GM23338 (cell line): ENCODE measurements around the gene EP400. TPM values are rescaled to one million over a fixed set of nuclear protein-coding genes. Genes with fewer than 3 reads are reported as not detected.

Source experiments
- ATAC-seq: fragments of 200-7000 bp; cut with Tn5 transposase; 3 replicates; pipeline ENCODE4 v1.9.1; 2020
- DNase-seq: peaks from one replicate; pipeline ENCODE4 v3.0.0-alpha.2; 2015; ENCODE audit warnings: low spot score
- H2AFZ ChIP-seq: fragments of 200-600 bp; sonication (generic); 2 replicates; pipeline ENCODE4 v1.8.0; 2016; ENCODE audit warnings: antibody characterized with exemption, mild to moderate bottlenecking, moderate library complexity
- H3F3A ChIP-seq: fragments of 200-600 bp; sonication (generic); replicated peaks from 2 replicates; pipeline ENCODE4 v1.8.0; 2017; ENCODE audit warnings: antibody characterized with exemption, mixed run types, low read depth
- H3K27ac ChIP-seq: fragments of 200-600 bp; sonication (generic); 2 replicates; pipeline ENCODE4 v1.6.1; 2016; ENCODE audit warnings: low read depth
- H3K27me3 ChIP-seq: fragments of 200-600 bp; sonication (generic); 2 replicates; pipeline ENCODE4 v1.8.0; 2016; ENCODE audit warnings: mild to moderate bottlenecking, mixed run types, moderate library complexity; ENCODE audit not compliant: insufficient read depth
- H3K36me3 ChIP-seq: fragments of 200-600 bp; sonication (generic); 2 replicates; pipeline ENCODE4 v1.8.0; 2016; ENCODE audit warnings: mild to moderate bottlenecking; ENCODE audit not compliant: insufficient read depth
- H3K4me1 ChIP-seq: fragments of 200-600 bp; sonication (generic); 2 replicates; pipeline ENCODE4 v1.8.0; 2016; ENCODE audit warnings: mild to moderate bottlenecking, moderate library complexity; ENCODE audit not compliant: insufficient read depth
- H3K4me2 ChIP-seq: fragments of 200-600 bp; sonication (generic); 2 replicates; pipeline ENCODE4 v1.7.1; 2017; ENCODE audit warnings: mixed run types
- H3K4me3 ChIP-seq: fragments of 200-600 bp; sonication (generic); 2 replicates; pipeline ENCODE4 v1.6.1; 2016; ENCODE audit warnings: mixed run types
- H3K79me2 ChIP-seq: fragments of 200-600 bp; sonication (generic); replicated peaks from 2 replicates; pipeline ENCODE4 v1.8.0; 2017; ENCODE audit warnings: mild to moderate bottlenecking; ENCODE audit not compliant: insufficient read depth
- H3K9me2 ChIP-seq: fragments of 200-600 bp; sonication (generic); 2 replicates; pipeline ENCODE4 v1.8.0; 2017; ENCODE audit not compliant: insufficient read depth
- H4K20me1 ChIP-seq: fragments of 200-600 bp; sonication (generic); replicated peaks from 2 replicates; pipeline ENCODE4 v1.8.0; 2017; ENCODE audit warnings: mild to moderate bottlenecking; ENCODE audit not compliant: insufficient read depth
- H3K27ac Mint-ChIP-seq: 2 replicates; pipeline ENCODE4 v1.8.0; 2020; ENCODE audit warnings: inconsistent platforms, mild to moderate bottlenecking, moderate library complexity, mixed read lengths
- H3K27me3 Mint-ChIP-seq: 3 replicates; pipeline ENCODE4 v1.8.0; 2022; ENCODE audit warnings: low read depth, mild to moderate bottlenecking, moderate library complexity, mixed read lengths, inconsistent platforms; ENCODE audit not compliant: insufficient read depth, poor library complexity
- H3K36me3 Mint-ChIP-seq: 3 replicates; pipeline ENCODE4 v1.8.0; 2021; ENCODE audit warnings: low read depth, mild to moderate bottlenecking, inconsistent platforms, moderate library complexity, mixed read lengths
- H3K4me1 Mint-ChIP-seq: 3 replicates; pipeline ENCODE4 v1.8.0; 2020; ENCODE audit warnings: mild to moderate bottlenecking, inconsistent platforms, mixed read lengths
- H3K4me3 Mint-ChIP-seq: 3 replicates; pipeline ENCODE4 v1.8.0; 2021; ENCODE audit warnings: moderate library complexity, mild to moderate bottlenecking, inconsistent platforms, mixed read lengths
- H3K9me3 Mint-ChIP-seq: 3 replicates; pipeline ENCODE4 v1.8.0; 2020; ENCODE audit warnings: moderate library complexity, mild to moderate bottlenecking, inconsistent platforms, mixed read lengths
- CREB1 ChIP-seq: fragments of 250-450 bp; sonication (Bioruptor Pico); IDR thresholded peaks from 2 replicates; pipeline ENCODE4 v1.5.0; 2020; ENCODE audit warnings: low read depth, mild to moderate bottlenecking, moderate library complexity
- EZH2 ChIP-seq: fragments of 200-600 bp; sonication (generic); IDR thresholded peaks from one replicate; pipeline ENCODE4 v1.8.0; 2017; ENCODE audit warnings: antibody characterized with exemption, mild to moderate bottlenecking, low read depth; ENCODE audit not compliant: unreplicated experiment
- EZH2phosphoT487 ChIP-seq: fragments of 200-600 bp; sonication (generic); IDR thresholded peaks from one replicate; pipeline ENCODE4 v1.8.1; 2018; ENCODE audit warnings: antibody characterized with exemption; ENCODE audit not compliant: unreplicated experiment
- JUNB ChIP-seq: IDR thresholded peaks from one replicate; pipeline ENCODE4 v1.6.1; 2016; ENCODE audit warnings: antibody characterized with exemption; ENCODE audit not compliant: unreplicated experiment
- NANOG ChIP-seq: IDR thresholded peaks from 2 replicates; pipeline ENCODE4 v1.6.1; 2016; ENCODE audit warnings: antibody characterized with exemption, borderline replicate concordance
- POLR2AphosphoS5 ChIP-seq: IDR thresholded peaks from 2 replicates; pipeline ENCODE4 v1.6.1; 2016; ENCODE audit warnings: antibody characterized with exemption, low read depth
- STAT1 ChIP-seq: IDR thresholded peaks from one replicate; pipeline ENCODE4 v1.6.1; 2016; ENCODE audit warnings: antibody characterized with exemption; ENCODE audit not compliant: unreplicated experiment
- ZNF114 ChIP-seq: fragments of 250-450 bp; sonication (Bioruptor Pico); IDR thresholded peaks from 2 replicates; pipeline ENCODE4 v1.5.0; 2020; ENCODE audit warnings: mild to moderate bottlenecking, moderate library complexity
- ZNF331 ChIP-seq: fragments of 250-450 bp; sonication (Bioruptor Pico); IDR thresholded peaks from 2 replicates; pipeline ENCODE4 v1.5.0; 2020; ENCODE audit warnings: low read depth, mild to moderate bottlenecking, moderate library complexity
- polyA plus RNA-seq: library from polyadenylated mRNA; unstranded; fragments of >200 nt; fragmentation: Nextera tagmentation; extraction: Ambion mirVana; gene quantifications from 2 replicates; pipeline ENCODE4 v1.2.1, GENCODE V29; 2016
- total RNA-seq: library from RNA; depleted of rRNA; stranded (reverse); fragments of >200 nt; shearing (Covaris generic); gene quantifications from 2 replicates; pipeline ENCODE4 v1.2.3, GENCODE V29; 2014
- TF ChIP-seq, protein P1 (sequence below), 2 experiments: fragments of 200-600 bp in 1 of 2; sonication (generic) in 1 of 2; conservative IDR thresholded peaks; 2 replicates each; pipeline versions ENCODE4 v1.5.1 to v1.6.1; 2016 to 2017; ENCODE audit warnings: antibody characterized with exemption in 2 of 2, low read depth in 2 of 2, mild to moderate bottlenecking in 2 of 2, moderate library complexity in 1 of 2
- TF ChIP-seq, protein P2 (sequence below): IDR thresholded peaks from 2 replicates; pipeline ENCODE4 v1.6.1; 2016; ENCODE audit warnings: antibody characterized with exemption
- TF ChIP-seq, protein P3 (sequence below): fragments of 250-450 bp; sonication (Bioruptor Pico); IDR thresholded peaks from 2 replicates; pipeline ENCODE4 v1.5.0; 2020; ENCODE audit warnings: mild to moderate bottlenecking, moderate library complexity
- TF ChIP-seq, protein P4 (sequence below): IDR thresholded peaks from one replicate; pipeline ENCODE4 v1.6.1; 2018; ENCODE audit warnings: antibody characterized with exemption; ENCODE audit not compliant: unreplicated experiment

EP400 gene
- total and polyA plus RNA-seq, 2 experiments from 2014 or later = 26.3 to 57.2 TPM

DNA sequence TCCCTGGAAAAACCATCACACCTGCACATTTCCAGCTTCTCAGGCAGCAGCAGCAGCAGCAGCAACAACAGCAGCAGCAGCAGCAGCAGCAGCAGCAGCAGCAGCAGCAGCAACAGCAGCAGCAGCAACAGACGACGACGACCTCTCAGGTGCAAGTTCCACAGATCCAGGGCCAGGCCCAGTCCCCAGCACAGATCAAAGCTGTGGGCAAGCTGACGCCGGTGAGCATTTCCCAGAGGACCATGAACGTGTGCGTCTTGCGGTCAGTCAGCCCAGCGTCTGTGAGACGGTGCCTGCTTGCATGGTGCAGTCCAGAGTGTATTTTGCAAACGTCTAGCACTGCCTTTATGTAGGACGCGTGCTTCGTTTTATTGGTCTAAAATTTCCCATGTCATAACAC lies 112.7 kb downstream of the EP400 start (continued):
- TF ChIP-seq EZH2 = no peak
- no peak for TF ChIP-seq ZNF331 (CRISPR knock-in tag)

DNA sequence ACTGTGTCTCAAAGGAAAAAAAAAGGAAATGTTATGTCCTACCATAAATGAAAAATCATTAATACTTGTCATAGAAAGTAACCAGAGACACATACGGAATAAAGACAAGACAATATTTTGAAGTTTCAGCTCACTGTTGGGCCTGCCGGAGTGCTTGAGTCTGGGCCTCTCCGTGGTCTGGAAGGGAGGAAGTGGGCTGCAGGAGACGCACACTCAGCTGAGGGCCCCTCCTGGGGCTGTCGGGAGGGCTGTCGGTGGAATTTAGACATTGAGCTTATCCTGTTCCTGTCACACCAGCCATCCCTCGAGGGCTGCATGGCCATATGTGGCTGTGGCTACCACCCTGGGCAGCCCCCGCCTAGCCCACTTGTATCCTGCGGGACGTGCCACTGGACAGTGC lies 113.7 kb downstream of the EP400 start:
- Histone ChIP-seq H3K9me2 (no peaks in the 10 kb centered on the region), H3K4me3 (no peak overlapping the region), H3K36me3 (peaks cover 11% of the 10 kb centered on the region; the same call in 1 of the 2 replicates), H4K20me1 (no peaks in the 10 kb centered on the region), H3K79me2 (no peaks in the 10 kb centered on the region), H3K27me3 (no peaks in the 10 kb centered on the region), H3K27ac (no peak overlapping the region), H2AFZ (no peak overlapping the region), H3K4me1 (no peaks in the 10 kb centered on the region), H3F3A (no peaks in the 10 kb centered on the region), H3K4me2 (no peak overlapping the region)
- no peaks in the 10 kb centered on the region; the same call in 2 of the 3 replicates for H3K4me1 Mint-ChIP-seq
- peaks cover 67% of the 10 kb centered on the region for H3K36me3 Mint-ChIP-seq
- TF ChIP-seq, protein P1, sequence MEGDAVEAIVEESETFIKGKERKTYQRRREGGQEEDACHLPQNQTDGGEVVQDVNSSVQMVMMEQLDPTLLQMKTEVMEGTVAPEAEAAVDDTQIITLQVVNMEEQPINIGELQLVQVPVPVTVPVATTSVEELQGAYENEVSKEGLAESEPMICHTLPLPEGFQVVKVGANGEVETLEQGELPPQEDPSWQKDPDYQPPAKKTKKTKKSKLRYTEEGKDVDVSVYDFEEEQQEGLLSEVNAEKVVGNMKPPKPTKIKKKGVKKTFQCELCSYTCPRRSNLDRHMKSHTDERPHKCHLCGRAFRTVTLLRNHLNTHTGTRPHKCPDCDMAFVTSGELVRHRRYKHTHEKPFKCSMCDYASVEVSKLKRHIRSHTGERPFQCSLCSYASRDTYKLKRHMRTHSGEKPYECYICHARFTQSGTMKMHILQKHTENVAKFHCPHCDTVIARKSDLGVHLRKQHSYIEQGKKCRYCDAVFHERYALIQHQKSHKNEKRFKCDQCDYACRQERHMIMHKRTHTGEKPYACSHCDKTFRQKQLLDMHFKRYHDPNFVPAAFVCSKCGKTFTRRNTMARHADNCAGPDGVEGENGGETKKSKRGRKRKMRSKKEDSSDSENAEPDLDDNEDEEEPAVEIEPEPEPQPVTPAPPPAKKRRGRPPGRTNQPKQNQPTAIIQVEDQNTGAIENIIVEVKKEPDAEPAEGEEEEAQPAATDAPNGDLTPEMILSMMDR (conservative IDR thresholded peaks at IDR 0.05; ENCODE audit: low read depth in 2 of 2) = no peak
- TF ChIP-seq, protein P2, sequence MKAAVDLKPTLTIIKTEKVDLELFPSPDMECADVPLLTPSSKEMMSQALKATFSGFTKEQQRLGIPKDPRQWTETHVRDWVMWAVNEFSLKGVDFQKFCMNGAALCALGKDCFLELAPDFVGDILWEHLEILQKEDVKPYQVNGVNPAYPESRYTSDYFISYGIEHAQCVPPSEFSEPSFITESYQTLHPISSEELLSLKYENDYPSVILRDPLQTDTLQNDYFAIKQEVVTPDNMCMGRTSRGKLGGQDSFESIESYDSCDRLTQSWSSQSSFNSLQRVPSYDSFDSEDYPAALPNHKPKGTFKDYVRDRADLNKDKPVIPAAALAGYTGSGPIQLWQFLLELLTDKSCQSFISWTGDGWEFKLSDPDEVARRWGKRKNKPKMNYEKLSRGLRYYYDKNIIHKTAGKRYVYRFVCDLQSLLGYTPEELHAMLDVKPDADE = no peak
- no peak for TF ChIP-seq EZH2
- TF ChIP-seq NANOG = no peak
- TF ChIP-seq ZNF331 (CRISPR knock-in tag) = no peak
- TF ChIP-seq CREB1 = no peak
- TF ChIP-seq JUNB = no peak
- TF ChIP-seq, protein P3, sequence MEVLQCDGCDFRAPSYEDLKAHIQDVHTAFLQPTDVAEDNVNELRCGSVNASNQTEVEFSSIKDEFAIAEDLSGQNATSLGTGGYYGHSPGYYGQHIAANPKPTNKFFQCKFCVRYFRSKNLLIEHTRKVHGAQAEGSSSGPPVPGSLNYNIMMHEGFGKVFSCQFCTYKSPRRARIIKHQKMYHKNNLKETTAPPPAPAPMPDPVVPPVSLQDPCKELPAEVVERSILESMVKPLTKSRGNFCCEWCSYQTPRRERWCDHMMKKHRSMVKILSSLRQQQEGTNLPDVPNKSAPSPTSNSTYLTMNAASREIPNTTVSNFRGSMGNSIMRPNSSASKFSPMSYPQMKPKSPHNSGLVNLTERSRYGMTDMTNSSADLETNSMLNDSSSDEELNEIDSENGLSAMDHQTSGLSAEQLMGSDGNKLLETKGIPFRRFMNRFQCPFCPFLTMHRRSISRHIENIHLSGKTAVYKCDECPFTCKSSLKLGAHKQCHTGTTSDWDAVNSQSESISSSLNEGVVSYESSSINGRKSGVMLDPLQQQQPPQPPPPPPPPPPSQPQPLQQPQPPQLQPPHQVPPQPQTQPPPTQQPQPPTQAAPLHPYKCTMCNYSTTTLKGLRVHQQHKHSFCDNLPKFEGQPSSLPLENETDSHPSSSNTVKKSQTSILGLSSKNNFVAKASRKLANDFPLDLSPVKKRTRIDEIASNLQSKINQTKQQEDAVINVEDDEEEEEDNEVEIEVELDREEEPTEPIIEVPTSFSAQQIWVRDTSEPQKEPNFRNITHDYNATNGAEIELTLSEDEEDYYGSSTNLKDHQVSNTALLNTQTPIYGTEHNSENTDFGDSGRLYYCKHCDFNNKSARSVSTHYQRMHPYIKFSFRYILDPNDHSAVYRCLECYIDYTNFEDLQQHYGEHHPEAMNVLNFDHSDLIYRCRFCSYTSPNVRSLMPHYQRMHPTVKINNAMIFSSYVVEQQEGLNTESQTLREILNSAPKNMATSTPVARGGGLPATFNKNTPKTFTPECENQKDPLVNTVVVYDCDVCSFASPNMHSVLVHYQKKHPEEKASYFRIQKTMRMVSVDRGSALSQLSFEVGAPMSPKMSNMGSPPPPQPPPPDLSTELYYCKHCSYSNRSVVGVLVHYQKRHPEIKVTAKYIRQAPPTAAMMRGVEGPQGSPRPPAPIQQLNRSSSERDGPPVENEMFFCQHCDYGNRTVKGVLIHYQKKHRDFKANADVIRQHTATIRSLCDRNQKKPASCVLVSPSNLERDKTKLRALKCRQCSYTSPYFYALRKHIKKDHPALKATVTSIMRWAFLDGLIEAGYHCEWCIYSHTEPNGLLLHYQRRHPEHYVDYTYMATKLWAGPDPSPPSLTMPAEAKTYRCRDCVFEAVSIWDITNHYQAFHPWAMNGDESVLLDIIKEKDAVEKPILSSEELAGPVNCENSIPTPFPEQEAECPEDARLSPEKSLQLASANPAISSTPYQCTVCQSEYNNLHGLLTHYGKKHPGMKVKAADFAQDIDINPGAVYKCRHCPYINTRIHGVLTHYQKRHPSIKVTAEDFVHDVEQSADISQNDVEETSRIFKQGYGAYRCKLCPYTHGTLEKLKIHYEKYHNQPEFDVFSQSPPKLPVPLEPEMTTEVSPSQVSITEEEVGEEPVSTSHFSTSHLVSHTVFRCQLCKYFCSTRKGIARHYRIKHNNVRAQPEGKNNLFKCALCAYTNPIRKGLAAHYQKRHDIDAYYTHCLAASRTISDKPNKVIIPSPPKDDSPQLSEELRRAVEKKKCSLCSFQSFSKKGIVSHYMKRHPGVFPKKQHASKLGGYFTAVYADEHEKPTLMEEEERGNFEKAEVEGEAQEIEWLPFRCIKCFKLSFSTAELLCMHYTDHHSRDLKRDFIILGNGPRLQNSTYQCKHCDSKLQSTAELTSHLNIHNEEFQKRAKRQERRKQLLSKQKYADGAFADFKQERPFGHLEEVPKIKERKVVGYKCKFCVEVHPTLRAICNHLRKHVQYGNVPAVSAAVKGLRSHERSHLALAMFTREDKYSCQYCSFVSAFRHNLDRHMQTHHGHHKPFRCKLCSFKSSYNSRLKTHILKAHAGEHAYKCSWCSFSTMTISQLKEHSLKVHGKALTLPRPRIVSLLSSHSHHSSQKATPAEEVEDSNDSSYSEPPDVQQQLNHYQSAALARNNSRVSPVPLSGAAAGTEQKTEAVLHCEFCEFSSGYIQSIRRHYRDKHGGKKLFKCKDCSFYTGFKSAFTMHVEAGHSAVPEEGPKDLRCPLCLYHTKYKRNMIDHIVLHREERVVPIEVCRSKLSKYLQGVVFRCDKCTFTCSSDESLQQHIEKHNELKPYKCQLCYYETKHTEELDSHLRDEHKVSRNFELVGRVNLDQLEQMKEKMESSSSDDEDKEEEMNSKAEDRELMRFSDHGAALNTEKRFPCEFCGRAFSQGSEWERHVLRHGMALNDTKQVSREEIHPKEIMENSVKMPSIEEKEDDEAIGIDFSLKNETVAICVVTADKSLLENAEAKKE (CRISPR knock-in tag) = no peak
- no peak for TF ChIP-seq STAT1
- no peak for TF ChIP-seq ZNF114 (CRISPR knock-in tag)
- TF ChIP-seq, protein P4, sequence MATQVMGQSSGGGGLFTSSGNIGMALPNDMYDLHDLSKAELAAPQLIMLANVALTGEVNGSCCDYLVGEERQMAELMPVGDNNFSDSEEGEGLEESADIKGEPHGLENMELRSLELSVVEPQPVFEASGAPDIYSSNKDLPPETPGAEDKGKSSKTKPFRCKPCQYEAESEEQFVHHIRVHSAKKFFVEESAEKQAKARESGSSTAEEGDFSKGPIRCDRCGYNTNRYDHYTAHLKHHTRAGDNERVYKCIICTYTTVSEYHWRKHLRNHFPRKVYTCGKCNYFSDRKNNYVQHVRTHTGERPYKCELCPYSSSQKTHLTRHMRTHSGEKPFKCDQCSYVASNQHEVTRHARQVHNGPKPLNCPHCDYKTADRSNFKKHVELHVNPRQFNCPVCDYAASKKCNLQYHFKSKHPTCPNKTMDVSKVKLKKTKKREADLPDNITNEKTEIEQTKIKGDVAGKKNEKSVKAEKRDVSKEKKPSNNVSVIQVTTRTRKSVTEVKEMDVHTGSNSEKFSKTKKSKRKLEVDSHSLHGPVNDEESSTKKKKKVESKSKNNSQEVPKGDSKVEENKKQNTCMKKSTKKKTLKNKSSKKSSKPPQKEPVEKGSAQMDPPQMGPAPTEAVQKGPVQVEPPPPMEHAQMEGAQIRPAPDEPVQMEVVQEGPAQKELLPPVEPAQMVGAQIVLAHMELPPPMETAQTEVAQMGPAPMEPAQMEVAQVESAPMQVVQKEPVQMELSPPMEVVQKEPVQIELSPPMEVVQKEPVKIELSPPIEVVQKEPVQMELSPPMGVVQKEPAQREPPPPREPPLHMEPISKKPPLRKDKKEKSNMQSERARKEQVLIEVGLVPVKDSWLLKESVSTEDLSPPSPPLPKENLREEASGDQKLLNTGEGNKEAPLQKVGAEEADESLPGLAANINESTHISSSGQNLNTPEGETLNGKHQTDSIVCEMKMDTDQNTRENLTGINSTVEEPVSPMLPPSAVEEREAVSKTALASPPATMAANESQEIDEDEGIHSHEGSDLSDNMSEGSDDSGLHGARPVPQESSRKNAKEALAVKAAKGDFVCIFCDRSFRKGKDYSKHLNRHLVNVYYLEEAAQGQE = no peak
- TF ChIP-seq EZH2phosphoT487 = no peak
- TF ChIP-seq POLR2AphosphoS5 = no peak
- peaks cover 10% of the 10 kb centered on the region for H3K27me3 Mint-ChIP-seq
- no peak overlapping the region for H3K27ac Mint-ChIP-seq
- no peak for DNase-seq
- H3K4me3 Mint-ChIP-seq = no peak overlapping the region
- no peak for ATAC-seq
- no peaks in the 10 kb centered on the region for H3K9me3 Mint-ChIP-seq
